ENCODE results near the gene EPAS1. TPM values are rescaled to one million over a fixed set of nuclear protein-coding genes. Genes with fewer than 3 reads are reported as not detected.

The EPAS1 gene
- total RNA-seq, 2 experiments from 2014 or later = 4.2 to 5.4 TPM

- Mint-ChIP-seq H3K27me3 (no peaks in the 10 kb centered on the region), H3K4me1 (ENCODE audit: low read depth) (peaks cover 29% of the 10 kb centered on the region), H3K9me3 (no peaks in the 10 kb centered on the region), H3K36me3 (ENCODE audit: low read depth) (no peaks in the 10 kb centered on the region), H3K4me3 (no peak overlapping the region), H3K27ac (no peak overlapping the region)
- POLR2A ChIA-PET = interaction anchor here (0.6 to 2.1 kb wide), 2 partner anchors 13 to 25 kb away, joined by 3 to 15 read pairs; no protein-coding TSS in a partner anchor
- ATAC-seq (ENCODE audit: poor library complexity) (peak; percentile 58), DNase-seq (peak in 2 of 14 experiments; percentile 20 to 28)
- Histone ChIP-seq H3K9me3 (ENCODE audit: control insufficient read depth in 1 of 2, insufficient read depth in 1 of 2, low read length in 2 of 2) (no peaks in the 10 kb centered on the region), H3K4me3 (ENCODE audit: low read length) (no peak overlapping the region), H3K27ac (ENCODE audit: low read depth in 1 of 2, low read length in 2 of 2) (no peak overlapping the region), H3K36me3 (ENCODE audit: insufficient read depth, low read length) (no peaks in the 10 kb centered on the region), H3K4me1 (ENCODE audit: insufficient read depth, low read length) (peaks cover 13% of the 10 kb centered on the region), H3K27me3 (ENCODE audit: control insufficient read depth in 1 of 2, insufficient read depth in 2 of 2, low read length in 2 of 2) (no peaks in the 10 kb centered on the region)
- peak; percentile 30 for TF ChIP-seq CTCF (IDR thresholded peaks at IDR 0.05)
- CTCF ChIA-PET = no interaction called here
- intact Hi-C loops (cut with DNase I, micrococcal nuclease) = loop anchor here (1.0 kb wide), 1 partner anchor 28 kb away; no protein-coding TSS in a partner anchor
Observed at GRCh38 chr2:46337208-46337994, 40.2 kb downstream of the EPAS1 start.

- Histone ChIP-seq H3K27me3 (ENCODE audit: control insufficient read depth in 1 of 2, insufficient read depth in 2 of 2, low read length in 2 of 2) (no peaks in the 10 kb centered on the region), H3K9me3 (ENCODE audit: control insufficient read depth in 1 of 2, insufficient read depth in 1 of 2, low read length in 2 of 2) (no peaks in the 10 kb centered on the region), H3K27ac (ENCODE audit: low read depth in 1 of 2, low read length in 2 of 2) (no peak overlapping the region), H3K4me1 (ENCODE audit: insufficient read depth, low read length) (peaks cover 13% of the 10 kb centered on the region), H3K36me3 (ENCODE audit: insufficient read depth, low read length) (no peaks in the 10 kb centered on the region), H3K4me3 (ENCODE audit: low read length) (no peak overlapping the region)
- Mint-ChIP-seq H3K9me3 (no peaks in the 10 kb centered on the region), H3K4me1 (ENCODE audit: low read depth) (peaks cover 33% of the 10 kb centered on the region), H3K36me3 (ENCODE audit: low read depth) (no peaks in the 10 kb centered on the region), H3K4me3 (no peak overlapping the region), H3K27ac (no peak overlapping the region), H3K27me3 (no peaks in the 10 kb centered on the region)
- TF ChIP-seq CTCF (IDR thresholded peaks at IDR 0.05) = no peak
- ChIA-PET CTCF (interaction anchor here (1.0 kb wide), 1 partner anchor 32 kb away, joined by 3 read pairs; no protein-coding TSS in a partner anchor), POLR2A (interaction anchor here (2.1 to 2.3 kb wide), 2 partner anchors 12 to 23 kb away, joined by 6 to 15 read pairs; no protein-coding TSS in a partner anchor)
- DNase-seq (no peak), ATAC-seq (ENCODE audit: poor library complexity) (no peak)
- intact Hi-C loops (cut with DNase I, micrococcal nuclease) = no loop called here
Observed at GRCh38 chr2:46338674-46339073, 41.5 kb downstream of the EPAS1 start.

GRCh38 chr2:46339200-46339599 lies 42.0 kb downstream of the EPAS1 start:
- ATAC-seq (ENCODE audit: poor library complexity) = no peak
- CTCF ChIA-PET = no interaction called here
- Histone ChIP-seq H3K27ac (ENCODE audit: low read depth in 1 of 2, low read length in 2 of 2) (no peak overlapping the region), H3K4me1 (ENCODE audit: insufficient read depth, low read length) (peaks cover 13% of the 10 kb centered on the region), H3K4me3 (ENCODE audit: low read length) (no peak overlapping the region), H3K9me3 (ENCODE audit: control insufficient read depth in 1 of 2, insufficient read depth in 1 of 2, low read length in 2 of 2) (no peaks in the 10 kb centered on the region), H3K27me3 (ENCODE audit: control insufficient read depth in 1 of 2, insufficient read depth in 2 of 2, low read length in 2 of 2) (no peaks in the 10 kb centered on the region), H3K36me3 (ENCODE audit: insufficient read depth, low read length) (no peaks in the 10 kb centered on the region)
- Mint-ChIP-seq H3K36me3 (ENCODE audit: low read depth) (no peaks in the 10 kb centered on the region), H3K27me3 (no peaks in the 10 kb centered on the region), H3K27ac (no peak overlapping the region), H3K4me1 (ENCODE audit: low read depth) (peaks cover 30% of the 10 kb centered on the region), H3K4me3 (no peak overlapping the region), H3K9me3 (no peaks in the 10 kb centered on the region)
- no peak for DNase-seq
- TF ChIP-seq CTCF (IDR thresholded peaks at IDR 0.05) = no peak
- intact Hi-C loops (cut with DNase I, micrococcal nuclease) = no loop called here
- POLR2A ChIA-PET = interaction anchor here (2.1 to 2.3 kb wide), 2 partner anchors 11 to 23 kb away, joined by 6 to 15 read pairs; no protein-coding TSS in a partner anchor

Data from CD4-positive, alpha-beta T cell (primary cell).